ENCODE results near the gene ASIC3.
"Not testable (repeated sequence)": the region's sequence is repeated elsewhere in the genome, so short reads cannot be mapped to it uniquely, and the experiment has no call there.

Gene ASIC3

GRCh38 chr7:151013733-151014497, 34.4 kb upstream of the ASIC3 start:
- peak; percentile 74 for DNase-seq (ENCODE audit: low read depth in 2 of 2)

GRCh38 chr7:151014950-151015349, 33.4 kb upstream of the ASIC3 start:
- no peak for DNase-seq (ENCODE audit: low read depth in 2 of 2)

GRCh38 chr7:151015967-151016366, 32.4 kb upstream of the ASIC3 start:
- no peak for DNase-seq (ENCODE audit: low read depth in 2 of 2)

GRCh38 chr7:151016505-151016904, 31.8 kb upstream of the ASIC3 start:
- DNase-seq (ENCODE audit: low read depth in 2 of 2): no peak

GRCh38 chr7:151016942-151017341, 31.4 kb upstream of the ASIC3 start:
- DNase-seq (ENCODE audit: low read depth in 2 of 2): no peak

- DNase-seq (ENCODE audit: low read depth in 2 of 2): no peak
Measured at GRCh38 chr7:151017370-151017952, 30.9 kb upstream of the ASIC3 start.

GRCh38 chr7:151017953-151018420, 30.3 kb upstream of the ASIC3 start:
- peak; percentile 60 to 73 for DNase-seq (ENCODE audit: low read depth in 2 of 2)

- DNase-seq (ENCODE audit: low read depth in 2 of 2): no peak
Measured at GRCh38 chr7:151018421-151019129, 29.8 kb upstream of the ASIC3 start.

- no peak for DNase-seq (ENCODE audit: low read depth in 2 of 2)
Measured at GRCh38 chr7:151019130-151019447, 29.2 kb upstream of the ASIC3 start.

GRCh38 chr7:151020231-151020630, 28.1 kb upstream of the ASIC3 start:
- no peak for DNase-seq (ENCODE audit: low read depth in 2 of 2)

- DNase-seq (ENCODE audit: low read depth in 2 of 2): no peak
Measured at GRCh38 chr7:151023232-151023631, 25.1 kb upstream of the ASIC3 start.

GRCh38 chr7:151024435-151025056, 23.8 kb upstream of the ASIC3 start, which contains the start of gene ATG9B:
ATG9B (minus strand) TSS chr7:151024494; CDS start chr7:151024423, 71 bp downstream.
- no peak for DNase-seq (ENCODE audit: low read depth in 2 of 2)

- no peak for DNase-seq (ENCODE audit: low read depth in 2 of 2)
Measured at GRCh38 chr7:151025924-151026671, 22.2 kb upstream of the ASIC3 start.

- DNase-seq (ENCODE audit: low read depth in 2 of 2): not testable (repeated sequence)
Measured at GRCh38 chr7:151026771-151027727, 21.3 kb upstream of the ASIC3 start.

GRCh38 chr7:151027728-151028130, 20.6 kb upstream of the ASIC3 start:
- not testable (repeated sequence) for DNase-seq (ENCODE audit: low read depth in 2 of 2)

- peak; percentile 92 to 99 for DNase-seq (ENCODE audit: low read depth in 2 of 2)
Measured at GRCh38 chr7:151028131-151028947, 20.0 kb upstream of the ASIC3 start, which contains the start of gene ABCB8. ABCB8 (plus strand) TSS chr7:151028450; CDS start chr7:151028516, 66 bp downstream.

GRCh38 chr7:151028948-151029501, 19.3 kb upstream of the ASIC3 start:
- no peak for DNase-seq (ENCODE audit: low read depth in 2 of 2)

- no peak for DNase-seq (ENCODE audit: low read depth in 2 of 2)
Measured at GRCh38 chr7:151031011-151031410, 17.3 kb upstream of the ASIC3 start.

Data from stimulated activated CD8-positive, alpha-beta memory T cell treated with anti-CD3 and anti-CD28 coated beads, Interleukin-7, amount 100 ng/mL, for 4 hours (primary cell).